Stimulated activated CD8-positive, alpha-beta memory T cell treated with anti-CD3 and anti-CD28 coated beads, Interleukin-7, amount 100 ng/mL, for 48 hours (primary cell): ENCODE measurements around the gene ECM2.

Source experiments
- DNase-seq, 2 donors: peaks; one replicate each; pipeline ENCODE4 v3.0.0-alpha.2; 2020; ENCODE audit warnings: low read depth in 1 of 2; ENCODE audit errors: extremely low read depth in 1 of 2

The ECM2 gene

DNA sequence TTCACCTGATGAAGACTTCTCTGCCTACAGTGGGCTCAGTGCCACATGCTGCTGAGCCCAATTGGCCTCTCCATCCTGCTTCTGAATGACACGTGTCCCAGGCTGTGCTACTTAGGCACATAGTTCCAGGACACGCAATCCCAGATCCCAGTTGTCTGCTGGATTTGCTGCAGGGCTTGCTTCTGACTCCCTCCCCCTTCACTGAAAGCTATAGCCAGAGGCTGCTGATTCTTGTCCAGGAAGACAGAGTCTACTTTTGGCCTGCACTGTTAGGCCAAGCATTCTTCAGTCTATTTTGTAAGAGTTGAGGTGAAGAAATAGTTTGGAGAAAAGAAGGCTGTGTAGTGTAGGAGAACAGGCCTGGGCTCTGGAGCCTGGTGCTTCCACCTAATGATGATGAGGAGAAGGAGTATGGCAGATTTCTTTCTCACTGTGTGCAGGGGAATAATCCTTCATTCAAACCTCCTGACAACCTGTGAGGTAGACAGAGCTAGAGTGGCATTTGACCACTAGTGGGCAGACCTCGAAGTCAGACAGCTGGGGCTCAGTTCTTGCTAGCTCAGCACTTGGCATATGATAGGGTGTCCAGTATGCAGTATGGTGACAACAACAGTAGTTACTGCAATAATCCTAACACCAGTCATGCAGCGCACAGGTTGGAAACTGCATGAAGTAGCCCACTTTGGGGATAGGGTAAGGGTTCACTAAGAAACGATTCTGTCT, 34.0 kb downstream of the ECM2 start:
- no peak for DNase-seq

DNA sequence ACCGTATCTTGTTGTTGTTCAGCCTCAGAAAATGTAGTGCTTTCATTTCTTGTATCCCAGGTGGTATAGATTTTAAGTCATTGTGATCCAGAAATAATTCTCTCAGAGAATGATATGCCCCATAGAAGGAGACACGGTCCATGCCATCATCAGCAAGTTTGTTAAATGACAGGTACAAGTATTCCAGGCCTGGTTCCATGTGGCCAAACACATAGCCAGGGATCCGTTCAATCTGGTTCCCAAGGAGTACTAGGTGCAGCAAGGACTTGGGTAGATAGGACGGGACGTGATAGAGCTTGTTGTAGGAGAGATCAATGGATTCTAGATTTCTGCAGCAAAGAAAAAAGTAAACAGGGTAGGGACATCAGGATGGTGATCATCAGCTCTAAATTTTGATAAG, 35.1 kb downstream of the ECM2 start:
- no peak for DNase-seq

DNA sequence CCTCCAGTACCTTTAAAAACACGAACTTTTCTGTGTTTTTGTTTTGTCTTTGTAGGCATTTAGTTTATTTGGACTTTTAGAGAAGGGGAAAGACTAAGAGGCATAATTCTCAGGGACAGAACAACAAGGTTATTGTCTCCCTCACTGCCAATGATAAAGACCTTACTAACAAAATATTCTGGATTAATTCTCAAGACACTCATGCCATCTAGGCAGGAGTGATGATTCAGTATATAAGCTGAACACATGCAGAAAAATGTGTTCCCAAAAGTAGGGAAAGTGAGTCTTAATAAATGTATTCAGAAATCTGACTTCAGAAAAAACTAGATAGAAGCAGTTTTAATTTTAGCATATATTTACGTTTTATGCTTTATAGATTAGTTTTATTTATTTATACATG, 36.1 kb downstream of the ECM2 start:
- DNase-seq: no peak

DNA sequence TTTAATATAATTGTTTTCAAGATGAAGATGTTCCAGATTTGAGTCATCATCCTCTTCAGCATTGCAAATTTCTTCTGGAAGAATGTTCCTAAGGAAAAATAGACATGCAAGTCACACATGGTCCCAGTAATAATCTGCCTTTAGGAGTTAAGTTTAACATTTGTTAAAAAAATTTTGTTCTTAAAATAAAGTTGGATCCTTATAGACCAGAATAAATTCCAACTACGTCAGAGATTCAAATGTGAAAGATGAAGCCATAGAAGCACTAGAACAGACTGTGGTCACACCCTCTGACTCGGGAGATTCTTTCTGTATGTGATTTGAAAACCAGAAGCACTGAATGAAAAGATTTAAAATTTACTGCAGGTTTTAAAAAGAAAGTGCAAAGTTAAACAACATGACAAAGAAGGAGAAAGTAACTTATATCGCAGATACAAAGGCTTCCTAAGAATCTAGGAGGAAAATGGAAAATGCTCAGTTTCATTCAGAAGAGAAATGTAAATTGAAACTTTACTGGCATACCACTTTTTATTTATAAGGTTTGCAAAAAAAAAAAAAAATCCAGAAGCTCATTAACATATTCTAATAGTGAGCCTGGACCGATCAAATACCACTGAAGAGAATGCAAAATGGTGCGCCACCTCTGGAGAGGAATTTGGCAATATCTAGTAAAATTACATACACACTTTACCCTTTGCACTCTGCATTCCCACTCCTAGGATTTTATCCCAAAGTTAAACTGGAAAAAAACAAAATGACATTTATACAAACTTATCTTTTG, 39.2 kb downstream of the ECM2 start:
- DNase-seq: no peak

DNA sequence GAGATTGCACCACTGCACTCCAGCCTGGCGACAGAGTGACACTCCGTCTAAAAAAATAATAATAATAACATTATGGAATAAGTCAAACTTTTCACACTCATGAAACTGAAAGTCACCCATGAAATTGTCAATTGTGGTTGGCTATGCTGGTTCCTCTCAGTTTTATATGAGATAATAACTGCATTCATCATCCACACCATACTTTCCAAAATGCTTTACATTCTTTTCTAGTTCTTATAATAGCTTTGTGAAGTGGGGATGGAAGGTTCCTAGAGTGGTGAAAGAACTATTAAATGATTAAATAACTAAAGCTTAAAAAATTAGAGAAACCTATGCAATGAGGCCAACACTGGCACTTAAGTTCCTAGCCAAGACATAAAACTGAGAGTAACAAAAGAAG, 40.9 kb downstream of the ECM2 start:
- DNase-seq: no peak

DNA sequence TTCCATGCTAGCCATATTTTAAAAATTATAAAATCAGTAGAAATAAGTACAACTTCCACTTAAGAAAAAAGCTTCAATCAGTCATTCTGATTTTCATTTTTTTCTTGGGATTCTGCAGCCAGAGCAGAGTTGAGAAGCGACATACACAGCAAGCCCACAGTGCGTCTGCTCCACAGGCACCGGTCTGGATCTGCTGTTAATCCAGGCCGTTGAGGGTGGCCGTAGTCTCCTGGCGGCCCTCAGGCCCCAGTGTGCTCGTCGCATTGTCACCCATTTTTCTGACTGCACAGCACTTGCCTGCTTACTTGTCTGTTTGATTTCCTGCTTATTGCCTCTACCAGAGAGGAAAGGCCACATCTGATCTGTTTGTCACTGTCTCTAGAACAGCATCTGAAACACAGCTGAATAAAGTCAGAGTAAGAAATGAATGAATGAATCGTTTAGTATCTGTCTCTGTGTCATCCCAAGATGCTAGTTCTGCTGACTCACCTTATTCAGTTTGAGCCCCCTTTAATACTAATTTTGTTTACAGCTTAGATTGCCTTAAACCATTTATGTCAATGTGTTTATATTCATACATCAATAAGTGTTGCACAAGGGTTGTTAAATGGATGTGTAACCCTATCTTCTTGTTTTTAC, 41.9 kb downstream of the ECM2 start:
- DNase-seq: no peak

DNA sequence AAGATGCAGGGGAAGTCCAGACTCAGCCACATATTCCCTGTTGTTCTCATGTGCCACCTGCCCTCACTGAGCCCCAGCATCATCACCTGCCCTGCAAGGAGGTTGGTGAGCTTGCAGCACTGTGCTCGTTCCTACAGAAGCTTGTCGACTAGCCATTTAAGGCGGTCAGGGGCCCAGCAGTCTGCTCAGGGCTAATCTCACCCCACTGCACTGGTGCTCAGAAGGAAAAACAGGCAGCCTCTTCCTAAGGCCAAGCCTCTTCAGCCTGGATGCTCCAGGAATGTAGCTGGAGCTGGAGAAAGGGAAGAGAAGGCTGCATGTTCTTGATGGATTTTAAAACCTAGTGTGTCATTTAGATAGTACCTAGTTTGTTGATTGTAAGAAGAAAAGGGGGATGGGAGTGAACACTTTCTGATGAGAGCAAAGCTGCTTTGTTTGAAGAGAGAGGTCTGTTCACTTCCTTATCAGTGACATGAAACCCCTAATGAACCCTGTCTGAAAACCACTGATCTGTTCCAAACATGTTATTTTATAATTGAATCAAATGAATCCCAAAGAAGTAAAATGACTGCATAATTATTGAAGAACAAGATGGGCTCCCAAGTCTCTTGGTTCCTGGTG, 42.9 kb downstream of the ECM2 start:
- DNase-seq: no peak

DNA sequence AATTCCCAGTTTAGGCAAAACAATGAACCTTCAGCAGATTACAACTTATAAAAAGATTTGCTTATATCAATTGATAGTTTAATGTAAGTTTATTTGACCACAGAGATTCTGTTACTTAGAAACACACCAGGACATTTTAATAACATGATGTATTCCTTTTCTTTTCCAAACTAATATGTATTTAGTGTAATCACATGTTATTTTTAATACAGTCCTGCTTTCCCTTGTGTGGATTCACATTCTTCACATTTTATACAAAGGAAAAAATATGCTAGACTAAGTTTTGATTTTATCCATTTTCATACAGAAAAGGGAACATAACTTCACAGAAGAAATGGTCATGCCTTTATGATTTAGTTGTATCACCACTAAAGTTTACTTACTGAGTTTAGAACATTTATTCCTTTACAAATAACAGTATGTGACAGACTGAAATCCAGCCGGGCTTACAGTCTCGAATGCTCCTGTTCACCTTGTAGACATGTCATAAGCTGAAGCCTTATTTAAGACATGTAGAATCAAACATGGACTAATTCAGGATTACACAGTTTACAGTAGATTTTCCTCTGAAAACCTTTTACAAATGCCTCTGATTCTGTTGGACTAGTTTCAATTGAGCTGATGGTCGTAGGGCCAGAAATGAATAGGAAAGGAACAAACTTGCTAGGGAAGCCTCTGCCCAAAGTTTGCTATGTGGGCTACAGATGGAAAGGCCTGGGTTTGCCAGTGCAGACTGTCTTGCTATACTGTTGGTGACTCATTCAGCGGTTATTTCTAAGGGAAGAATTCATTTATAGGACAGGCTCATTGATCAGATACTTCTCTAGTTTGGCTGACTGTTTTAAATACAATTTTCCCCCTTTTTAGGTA, 46.9 kb downstream of the ECM2 start:
- DNase-seq: no peak

DNA sequence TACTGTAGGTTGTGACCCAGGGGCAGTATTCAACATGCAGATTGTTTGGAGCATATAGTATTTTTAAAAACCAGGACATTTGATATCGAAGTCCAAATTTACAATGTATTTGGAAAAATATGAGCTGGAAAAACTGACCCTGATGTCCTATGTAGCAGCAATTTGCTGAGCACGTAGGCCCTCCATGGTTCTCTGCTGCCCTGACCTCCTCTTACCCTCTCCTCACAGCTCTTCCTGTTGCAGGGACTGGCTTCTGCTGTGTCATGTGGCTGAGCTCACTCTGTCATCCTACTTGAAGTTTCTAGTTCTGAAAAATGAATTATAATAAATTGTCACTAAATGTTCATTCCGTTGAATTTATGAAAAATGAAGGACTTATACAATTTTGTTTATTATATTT, 49.4 kb downstream of the ECM2 start:
- DNase-seq: no peak

DNA sequence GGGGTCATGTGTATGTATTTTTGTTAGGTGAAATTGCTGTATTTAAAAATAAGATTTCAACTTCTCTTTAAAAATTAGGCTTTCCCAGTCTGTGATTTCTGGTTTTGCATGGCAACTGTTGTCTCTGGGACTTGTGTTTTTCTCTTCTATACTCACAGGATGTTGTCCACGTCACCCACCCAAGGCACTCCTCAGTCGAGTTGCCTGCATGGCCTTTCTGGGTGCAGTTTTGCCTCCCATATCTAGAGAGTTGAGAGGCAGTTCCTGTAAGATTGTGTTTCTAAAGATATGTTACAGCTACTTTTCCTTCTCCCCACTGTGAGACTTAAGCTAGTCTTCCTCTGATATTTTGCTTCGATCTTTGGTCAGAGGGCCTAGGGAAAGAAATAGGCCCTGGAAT, 51.2 kb downstream of the ECM2 start:
- no peak for DNase-seq

DNA sequence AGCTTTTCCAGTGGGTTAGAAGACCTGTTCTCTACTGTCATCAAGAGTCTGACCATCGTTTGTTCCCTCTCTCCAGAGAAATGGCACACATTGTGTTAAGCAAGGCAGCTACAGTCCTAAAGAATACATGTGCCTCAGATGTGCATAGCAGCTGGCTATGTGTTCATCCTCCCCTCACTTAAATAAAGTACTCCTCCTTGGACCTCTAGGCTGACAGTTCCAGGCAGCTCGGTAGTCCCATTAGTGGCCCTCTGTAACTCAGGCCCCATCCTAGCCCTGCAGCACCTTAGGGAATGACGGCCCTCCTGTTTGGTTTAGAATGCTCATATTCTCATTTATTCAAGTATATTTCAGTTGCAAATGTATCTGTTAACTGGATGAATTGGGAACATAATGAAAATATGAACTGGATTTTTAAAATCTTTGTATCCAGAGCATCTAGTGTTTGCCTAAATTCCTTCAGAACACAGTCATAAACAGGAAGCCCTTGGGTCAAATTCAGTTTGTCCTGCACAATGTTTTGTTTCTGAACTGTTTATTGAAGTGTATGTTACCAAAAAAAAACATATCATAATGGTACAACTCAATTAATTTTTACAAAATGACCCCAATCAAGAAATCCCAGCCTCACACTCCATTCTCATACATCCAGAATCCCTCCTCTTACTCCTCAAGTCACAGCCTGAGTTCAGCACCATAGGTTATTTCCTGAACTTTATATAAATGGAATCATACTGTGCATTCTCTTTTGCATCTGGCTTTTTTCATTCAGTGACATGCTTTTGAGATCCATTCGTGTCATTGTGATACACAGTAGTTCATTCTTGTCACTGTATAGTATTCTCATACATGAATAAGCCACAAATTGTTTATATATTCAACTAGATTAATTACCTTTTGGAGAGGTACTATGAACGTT, 51.9 kb downstream of the ECM2 start:
- no peak for DNase-seq

DNA sequence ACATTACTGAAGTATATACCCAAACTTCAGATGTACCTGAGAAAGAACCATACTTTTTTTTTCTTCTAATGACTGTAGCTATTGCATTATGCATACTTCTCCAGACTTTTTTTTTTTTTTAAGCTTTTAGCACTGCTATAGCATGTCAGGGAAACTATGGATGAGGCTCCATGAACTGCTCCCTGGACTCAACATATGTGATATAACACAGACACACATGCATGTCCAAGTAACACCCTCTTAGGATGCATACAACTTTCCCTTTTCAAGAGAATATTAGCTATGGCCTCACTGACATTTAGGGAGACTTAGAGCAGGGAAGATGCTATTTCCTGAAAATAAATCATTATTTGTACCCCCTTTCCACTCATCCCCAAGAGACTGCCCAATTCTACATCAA, 53.0 kb downstream of the ECM2 start:
- DNase-seq: no peak

DNA sequence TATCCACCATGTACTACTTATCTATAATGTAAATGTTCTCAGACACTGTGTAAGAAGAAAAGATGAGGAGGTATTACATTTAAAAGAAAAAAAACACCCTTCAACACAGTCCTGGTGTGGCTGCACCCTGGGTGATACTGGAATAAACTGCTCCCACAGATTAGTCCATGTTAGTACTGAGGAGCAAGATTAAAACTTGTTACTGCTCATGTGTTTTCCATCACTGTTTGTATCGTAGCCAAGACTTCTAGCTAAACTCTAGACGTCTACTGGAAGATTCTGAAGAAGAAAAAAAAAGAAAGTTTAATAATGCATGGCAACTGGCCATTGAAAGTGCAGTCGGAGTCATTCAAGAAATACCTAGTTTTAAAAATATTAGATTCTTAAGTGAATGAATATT, 53.5 kb downstream of the ECM2 start, which contains the start of gene ASPN:
TSS of gene ASPN (minus strand) at position 178 of the 400 bp plus-strand sequence.
- no peak for DNase-seq

DNA sequence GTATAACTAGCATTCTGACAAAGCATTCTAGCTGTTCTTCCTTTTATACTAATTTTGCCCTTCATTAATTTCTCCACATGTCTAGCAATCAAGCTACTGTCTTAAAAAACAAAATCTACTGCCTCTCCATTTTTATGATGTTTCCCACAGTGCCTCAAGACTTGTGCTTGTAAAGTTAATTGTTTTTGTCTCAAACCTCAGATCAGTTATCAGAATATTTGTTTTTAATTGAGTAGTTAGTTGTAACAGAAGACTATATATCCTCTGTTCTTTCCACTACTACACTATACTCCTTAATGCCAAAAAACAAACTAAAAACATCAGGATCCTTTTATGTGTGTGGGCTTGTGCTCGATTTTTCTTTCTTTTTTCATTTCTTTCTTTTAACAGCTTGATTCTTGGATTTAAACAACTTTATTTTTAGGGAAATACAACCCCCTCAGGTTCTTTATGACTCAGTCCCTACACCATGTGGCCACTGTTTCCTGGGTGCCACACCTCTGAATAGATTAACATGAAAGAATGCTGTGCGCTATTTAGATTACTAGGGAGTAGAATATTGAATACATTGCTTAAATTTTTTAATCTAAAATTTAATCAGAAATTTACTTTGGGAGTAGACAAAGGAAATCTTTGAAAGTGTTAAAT, 54.7 kb downstream of the ECM2 start:
- no peak for DNase-seq

DNA sequence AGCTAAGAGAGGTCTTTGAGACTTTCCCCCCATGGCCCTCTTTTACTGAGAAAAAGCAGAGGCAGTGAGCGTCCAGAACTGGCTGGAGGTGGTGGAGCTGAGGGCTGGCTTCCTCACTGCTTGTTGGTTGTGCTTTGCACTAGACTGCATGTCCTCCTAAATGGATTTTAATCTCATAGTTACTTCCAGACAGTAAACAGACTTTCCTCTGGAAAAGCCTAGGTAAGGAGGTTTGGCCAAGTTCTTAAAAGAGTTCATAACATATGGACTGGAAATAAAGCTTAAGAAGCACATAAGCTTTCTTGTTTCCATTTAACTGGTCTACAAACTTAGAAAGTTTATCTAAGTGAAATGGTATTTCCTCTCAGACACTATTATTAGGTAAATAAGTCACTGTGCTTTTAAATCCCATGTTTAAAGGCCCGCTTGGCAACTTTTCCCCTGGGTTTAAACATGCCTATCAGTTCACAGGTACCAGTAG, 55.5 kb downstream of the ECM2 start:
- no peak for DNase-seq

DNA sequence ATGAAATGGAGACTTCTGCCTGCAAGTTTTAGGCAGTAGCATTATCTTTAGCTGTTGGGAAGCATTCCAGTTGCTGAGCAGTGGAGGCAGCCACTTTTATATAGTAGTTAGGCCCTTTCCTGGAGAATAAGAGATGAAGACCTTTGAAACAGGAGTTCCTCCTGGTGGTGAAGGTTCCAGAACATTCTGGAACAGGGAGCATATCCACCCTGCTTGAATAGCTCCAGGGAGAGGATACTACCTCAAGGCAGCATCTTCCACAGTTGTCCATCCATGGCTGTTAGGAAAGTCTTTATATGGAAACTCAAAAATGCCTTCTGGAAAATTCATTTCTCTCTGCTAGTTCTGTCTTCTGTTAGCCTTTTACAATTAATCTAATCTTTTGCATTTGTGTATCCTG, 56.4 kb downstream of the ECM2 start:
- no peak for DNase-seq

DNA sequence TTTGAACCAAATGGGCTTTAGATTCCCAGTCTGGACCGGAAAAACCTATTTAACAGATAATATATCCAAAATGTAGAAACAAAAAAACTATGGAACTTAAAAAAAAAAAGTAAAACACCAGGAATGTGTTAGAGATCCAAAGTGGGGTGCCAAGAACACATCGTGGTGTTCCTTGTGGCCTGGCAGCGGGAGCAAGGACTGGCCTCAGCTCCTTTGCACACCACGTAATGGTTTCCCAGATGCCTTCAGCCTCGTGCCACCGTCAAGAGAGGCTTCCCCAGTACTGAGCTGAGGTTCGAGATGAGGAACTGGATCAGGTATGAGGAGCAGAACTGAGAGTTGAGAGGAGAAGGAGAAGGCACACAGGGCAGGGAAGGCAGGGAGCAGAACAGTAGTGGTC, 57.0 kb downstream of the ECM2 start:
- no peak for DNase-seq

DNA sequence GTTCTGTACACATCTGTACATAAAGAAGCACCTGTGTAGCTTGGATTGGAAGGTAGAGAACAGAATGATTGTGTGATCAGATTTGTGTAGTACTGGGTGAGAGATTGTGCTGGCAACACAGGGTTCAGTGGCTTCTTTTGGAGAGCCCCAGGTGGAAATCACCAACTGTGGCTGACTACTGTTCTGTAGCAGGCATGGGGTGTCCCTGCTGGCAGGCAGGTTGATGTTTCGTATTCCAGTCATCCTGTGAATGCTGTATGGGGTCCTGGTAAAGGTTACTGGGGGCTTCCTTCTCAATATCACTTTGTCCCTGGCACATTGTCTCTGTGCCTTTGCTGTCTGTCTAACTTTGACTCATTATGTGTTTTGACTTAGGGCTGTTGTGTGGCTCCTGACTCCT, 58.8 kb downstream of the ECM2 start:
- no peak for DNase-seq

DNA sequence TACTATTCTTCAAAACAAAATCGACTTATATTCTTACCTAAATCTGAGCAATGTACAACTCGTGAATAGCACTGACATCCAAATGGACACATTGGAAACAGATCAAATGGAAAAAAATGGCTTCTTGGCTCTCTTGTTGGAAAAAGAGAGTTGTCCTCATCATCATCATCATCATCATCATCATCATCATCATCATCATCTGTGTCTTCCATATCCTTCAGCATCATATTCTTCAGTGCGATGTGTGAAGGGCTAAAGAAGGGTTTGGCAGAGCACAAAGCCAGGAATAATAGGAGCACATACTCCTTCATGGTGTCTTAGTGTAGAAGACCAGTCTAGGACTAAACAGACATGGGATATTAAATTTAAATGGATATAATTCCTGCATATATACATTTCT, 61.2 kb downstream of the ECM2 start:
- DNase-seq: no peak
